ENCODE data around the gene COPA.

Gene COPA

GRCh38 chr1:160363010-160363409 lies 20.0 kb upstream of the COPA start:
- peak; percentile 13 for FAIRE-seq
- TF ChIP-seq POLR2AphosphoS5 (IDR thresholded peaks at IDR 0.05; ENCODE audit: low read depth, low read length) (no peak), POLR2A (IDR thresholded peaks at IDR 0.05; ENCODE audit: low read depth, low read length) (no peak), SPI1 (IDR thresholded peaks at IDR 0.05; ENCODE audit: low read depth, low read length) (no peak), POU2F2 (IDR thresholded peaks at IDR 0.05; ENCODE audit: low read depth, low read length) (no peak), PAX5 (IDR thresholded peaks at IDR 0.05; ENCODE audit: insufficient read depth, low read length, severe bottlenecking) (no peak)
- DNase-seq (ENCODE audit: insufficient read length, low spot score), result no peak

GRCh38 chr1:160362168-160362957 lies 19.3 kb upstream of the COPA start:
- TF ChIP-seq TAF1 (IDR thresholded peaks at IDR 0.05; ENCODE audit: low read depth, low read length), result no peak
- TF ChIP-seq POLR2AphosphoS5 (IDR thresholded peaks at IDR 0.05; ENCODE audit: low read depth, low read length), result no peak
- no peak for TF ChIP-seq PAX5 (IDR thresholded peaks at IDR 0.05; ENCODE audit: insufficient read depth, low read length, severe bottlenecking)
- no peak for TF ChIP-seq POLR2A (IDR thresholded peaks at IDR 0.05; ENCODE audit: low read depth, low read length)
- no peak for TF ChIP-seq SPI1 (IDR thresholded peaks at IDR 0.05; ENCODE audit: low read depth, low read length)
- DNase-seq (ENCODE audit: insufficient read length, low spot score), result no peak
- FAIRE-seq, result no peak

GRCh38 chr1:160361814-160362167 lies 18.7 kb upstream of the COPA start:
- FAIRE-seq (no peak), DNase-seq (ENCODE audit: insufficient read length, low spot score) (no peak)
- TF ChIP-seq TAF1 (IDR thresholded peaks at IDR 0.05; ENCODE audit: low read depth, low read length) (no peak), PAX5 (IDR thresholded peaks at IDR 0.05; ENCODE audit: insufficient read depth, low read length, severe bottlenecking) (no peak), POU2F2 (IDR thresholded peaks at IDR 0.05; ENCODE audit: low read depth, low read length) (no peak), POLR2A (IDR thresholded peaks at IDR 0.05; ENCODE audit: low read depth, low read length) (no peak), SPI1 (IDR thresholded peaks at IDR 0.05; ENCODE audit: low read depth, low read length) (no peak), POLR2AphosphoS5 (IDR thresholded peaks at IDR 0.05; ENCODE audit: low read depth, low read length) (no peak)

- DNase-seq (ENCODE audit: insufficient read length, low spot score) (no peak), FAIRE-seq (no peak)
- TF ChIP-seq POLR2A (IDR thresholded peaks at IDR 0.05; ENCODE audit: low read depth, low read length) (no peak), TAF1 (IDR thresholded peaks at IDR 0.05; ENCODE audit: low read depth, low read length) (no peak), POLR2AphosphoS5 (IDR thresholded peaks at IDR 0.05; ENCODE audit: low read depth, low read length) (no peak)
Measured at GRCh38 chr1:160361199-160361598, 18.1 kb upstream of the COPA start.

GRCh38 chr1:160360227-160360695 lies 17.2 kb upstream of the COPA start:
- DNase-seq (ENCODE audit: insufficient read length, low spot score) (no peak), FAIRE-seq (no peak)
- TF ChIP-seq SPI1 (IDR thresholded peaks at IDR 0.05; ENCODE audit: low read depth, low read length), result no peak
- TF ChIP-seq POLR2A (IDR thresholded peaks at IDR 0.05; ENCODE audit: low read depth, low read length), result no peak
- no peak for TF ChIP-seq POLR2AphosphoS5 (IDR thresholded peaks at IDR 0.05; ENCODE audit: low read depth, low read length)
- no peak for TF ChIP-seq POU2F2 (IDR thresholded peaks at IDR 0.05; ENCODE audit: low read depth, low read length)
- no peak for TF ChIP-seq PAX5 (IDR thresholded peaks at IDR 0.05; ENCODE audit: insufficient read depth, low read length, severe bottlenecking)
- TF ChIP-seq TAF1 (IDR thresholded peaks at IDR 0.05; ENCODE audit: low read depth, low read length), result no peak

- FAIRE-seq, result no peak
- DNase-seq (ENCODE audit: insufficient read length, low spot score), result no peak
- TF ChIP-seq PAX5 (IDR thresholded peaks at IDR 0.05; ENCODE audit: insufficient read depth, low read length, severe bottlenecking) (no peak), POLR2AphosphoS5 (IDR thresholded peaks at IDR 0.05; ENCODE audit: low read depth, low read length) (no peak), POU2F2 (IDR thresholded peaks at IDR 0.05; ENCODE audit: low read depth, low read length) (no peak), POLR2A (IDR thresholded peaks at IDR 0.05; ENCODE audit: low read depth, low read length) (no peak), SPI1 (IDR thresholded peaks at IDR 0.05; ENCODE audit: low read depth, low read length) (no peak), TAF1 (IDR thresholded peaks at IDR 0.05; ENCODE audit: low read depth, low read length) (no peak)
Measured at GRCh38 chr1:160359559-160360226, 16.6 kb upstream of the COPA start.

GRCh38 chr1:160358073-160358472 lies 15.0 kb upstream of the COPA start:
- no peak for TF ChIP-seq PAX5 (IDR thresholded peaks at IDR 0.05; ENCODE audit: insufficient read depth, low read length, severe bottlenecking)
- no peak for TF ChIP-seq SPI1 (IDR thresholded peaks at IDR 0.05; ENCODE audit: low read depth, low read length)
- TF ChIP-seq POU2F2 (IDR thresholded peaks at IDR 0.05; ENCODE audit: low read depth, low read length), result no peak
- no peak for TF ChIP-seq POLR2AphosphoS5 (IDR thresholded peaks at IDR 0.05; ENCODE audit: low read depth, low read length)
- no peak for TF ChIP-seq TAF1 (IDR thresholded peaks at IDR 0.05; ENCODE audit: low read depth, low read length)
- no peak for TF ChIP-seq POLR2A (IDR thresholded peaks at IDR 0.05; ENCODE audit: low read depth, low read length)
- DNase-seq (ENCODE audit: insufficient read length, low spot score) (no peak), FAIRE-seq (no peak)

GRCh38 chr1:160357286-160358002 lies 14.4 kb upstream of the COPA start:
- TF ChIP-seq POLR2AphosphoS5 (IDR thresholded peaks at IDR 0.05; ENCODE audit: low read depth, low read length) (no peak), POU2F2 (IDR thresholded peaks at IDR 0.05; ENCODE audit: low read depth, low read length) (no peak), POLR2A (IDR thresholded peaks at IDR 0.05; ENCODE audit: low read depth, low read length) (no peak), SPI1 (IDR thresholded peaks at IDR 0.05; ENCODE audit: low read depth, low read length) (no peak), TAF1 (IDR thresholded peaks at IDR 0.05; ENCODE audit: low read depth, low read length) (no peak), PAX5 (IDR thresholded peaks at IDR 0.05; ENCODE audit: insufficient read depth, low read length, severe bottlenecking) (no peak)
- DNase-seq (ENCODE audit: insufficient read length, low spot score), result no peak
- FAIRE-seq, result no peak

- DNase-seq (ENCODE audit: insufficient read length, low spot score) (no peak), FAIRE-seq (peak; percentile 26)
- TF ChIP-seq POLR2AphosphoS5 (IDR thresholded peaks at IDR 0.05; ENCODE audit: low read depth, low read length) (no peak), TAF1 (IDR thresholded peaks at IDR 0.05; ENCODE audit: low read depth, low read length) (no peak), PAX5 (IDR thresholded peaks at IDR 0.05; ENCODE audit: insufficient read depth, low read length, severe bottlenecking) (no peak), POU2F2 (IDR thresholded peaks at IDR 0.05; ENCODE audit: low read depth, low read length) (no peak), POLR2A (IDR thresholded peaks at IDR 0.05; ENCODE audit: low read depth, low read length) (no peak), SPI1 (IDR thresholded peaks at IDR 0.05; ENCODE audit: low read depth, low read length) (no peak)
Measured at GRCh38 chr1:160354388-160354985, 11.4 kb upstream of the COPA start.
